Fibroblast of the aortic adventitia (primary cell): Measurements from ENCODE around the gene MLH1. TPM values are rescaled to one million over a fixed set of nuclear protein-coding genes. Genes with fewer than 3 reads are reported as not detected.

Experiments used
- DNase-seq: peaks from one replicate; pipeline ENCODE4 v3.0.0-alpha.2; 2010; ENCODE audit warnings: low read depth
- H3K4me3 ChIP-seq: 2 replicates; pipeline ENCODE4 v1.5.1; 2011; ENCODE audit warnings: low read depth, mild to moderate bottlenecking, control low read depth, low read length, moderate library complexity
- small RNA-seq: library from RNA; depleted of rRNA; stranded (forward); fragments of <200 nt; gene quantifications from one replicate; pipeline ENCODE3, GENCODE V24; 2012
- total RNA-seq: library from RNA; depleted of rRNA; stranded (reverse); fragments of >200 nt; gene quantifications from 2 replicates; pipeline ENCODE4 v1.2.3, GENCODE V29; 2012; ENCODE audit warnings: low replicate concordance
- TF ChIP-seq, protein P1 (sequence below): IDR thresholded peaks from 2 replicates; pipeline ENCODE4 v1.5.1; 2011; ENCODE audit warnings: mild to moderate bottlenecking, low read length, control low read depth, inconsistent platforms; ENCODE audit not compliant: insufficient read depth

Gene MLH1
- total RNA-seq, 1 donor = 56.5 TPM

DNA sequence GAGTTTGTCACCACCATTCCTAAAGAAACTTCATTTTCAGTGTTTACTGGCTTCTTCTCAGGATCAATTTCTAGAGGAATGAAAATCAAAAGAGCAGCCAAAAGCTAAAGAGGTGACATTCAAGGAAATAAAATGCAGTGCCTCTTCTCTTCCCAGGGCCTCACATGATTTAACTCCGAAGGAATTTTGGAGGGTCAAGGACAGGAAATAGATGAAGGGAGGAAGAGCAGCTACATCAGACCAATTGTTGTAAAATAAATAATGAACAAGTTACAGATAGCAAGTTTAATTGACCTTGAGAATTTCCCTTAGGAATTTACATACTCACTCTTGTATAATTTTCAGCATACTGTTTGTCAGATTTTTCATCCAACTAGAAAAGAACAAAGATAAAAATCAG is 103.0 kb downstream of the MLH1 start:
- DNase-seq = peak; percentile 77
- TF ChIP-seq, protein P1, sequence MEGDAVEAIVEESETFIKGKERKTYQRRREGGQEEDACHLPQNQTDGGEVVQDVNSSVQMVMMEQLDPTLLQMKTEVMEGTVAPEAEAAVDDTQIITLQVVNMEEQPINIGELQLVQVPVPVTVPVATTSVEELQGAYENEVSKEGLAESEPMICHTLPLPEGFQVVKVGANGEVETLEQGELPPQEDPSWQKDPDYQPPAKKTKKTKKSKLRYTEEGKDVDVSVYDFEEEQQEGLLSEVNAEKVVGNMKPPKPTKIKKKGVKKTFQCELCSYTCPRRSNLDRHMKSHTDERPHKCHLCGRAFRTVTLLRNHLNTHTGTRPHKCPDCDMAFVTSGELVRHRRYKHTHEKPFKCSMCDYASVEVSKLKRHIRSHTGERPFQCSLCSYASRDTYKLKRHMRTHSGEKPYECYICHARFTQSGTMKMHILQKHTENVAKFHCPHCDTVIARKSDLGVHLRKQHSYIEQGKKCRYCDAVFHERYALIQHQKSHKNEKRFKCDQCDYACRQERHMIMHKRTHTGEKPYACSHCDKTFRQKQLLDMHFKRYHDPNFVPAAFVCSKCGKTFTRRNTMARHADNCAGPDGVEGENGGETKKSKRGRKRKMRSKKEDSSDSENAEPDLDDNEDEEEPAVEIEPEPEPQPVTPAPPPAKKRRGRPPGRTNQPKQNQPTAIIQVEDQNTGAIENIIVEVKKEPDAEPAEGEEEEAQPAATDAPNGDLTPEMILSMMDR = no peak
- no peak overlapping the region for H3K4me3 ChIP-seq

DNA sequence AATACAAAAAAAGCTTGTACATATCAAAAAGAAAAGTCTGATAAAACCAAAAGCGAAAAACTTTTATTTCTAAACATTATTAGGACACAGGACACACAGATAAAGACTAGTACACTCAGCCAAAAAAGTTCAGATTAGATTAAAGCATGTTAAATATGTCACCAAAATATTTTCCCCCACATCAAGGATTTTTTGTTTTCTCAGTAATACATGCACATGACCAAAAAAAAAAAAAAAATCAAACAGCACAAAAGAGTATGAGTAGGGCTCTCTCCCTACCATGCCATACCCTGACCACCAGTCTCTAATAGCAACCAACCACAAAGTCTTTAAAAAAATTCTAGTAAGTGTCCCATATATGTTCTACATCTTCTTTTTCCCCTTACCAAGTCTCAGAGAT is 103.7 kb downstream of the MLH1 start:
- DNase-seq = peak; percentile 62
- H3K4me3 ChIP-seq = no peak overlapping the region
- TF ChIP-seq, protein P1 = no peak

DNA sequence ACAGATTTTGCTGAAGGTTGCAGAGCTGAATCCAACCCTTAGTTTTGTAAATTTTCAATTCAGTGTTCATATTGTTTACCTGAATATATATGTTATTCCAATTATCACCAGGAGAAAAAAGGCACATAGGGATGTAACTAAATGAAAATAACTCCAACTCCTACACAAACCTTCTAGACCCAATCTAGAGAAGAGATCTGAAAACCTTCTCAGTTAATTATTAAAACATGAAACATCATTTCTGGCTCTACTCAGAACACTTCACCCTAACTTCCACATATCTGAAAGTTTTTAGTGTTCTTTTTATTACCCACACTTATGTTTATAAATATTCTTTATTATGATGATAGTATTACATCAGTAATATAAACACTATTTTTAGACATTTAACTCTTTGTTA is 104.5 kb downstream of the MLH1 start:
- H3K4me3 ChIP-seq = no peak overlapping the region
- DNase-seq = no peak
- TF ChIP-seq, protein P1 = no peak

DNA sequence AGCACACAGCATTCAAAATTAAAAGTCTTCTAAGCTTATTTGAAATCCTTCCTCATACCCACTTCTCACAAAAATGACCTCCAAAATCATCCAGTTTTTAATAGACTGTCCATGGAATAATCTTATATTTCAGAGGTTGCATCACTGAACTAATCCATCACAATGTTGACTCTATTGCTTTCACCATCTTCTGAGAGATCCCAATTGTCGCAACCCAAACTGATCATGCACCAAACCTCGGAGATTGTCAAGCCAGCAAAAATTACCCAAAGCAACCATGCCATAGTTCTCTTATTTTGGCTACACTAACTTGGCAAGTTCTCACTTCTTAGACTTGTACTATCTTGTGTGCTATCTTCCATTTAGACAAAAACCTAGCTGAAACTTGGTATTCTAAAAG is 105.6 kb downstream of the MLH1 start:
- no peak for DNase-seq
- TF ChIP-seq, protein P1 = no peak
- no peak overlapping the region for H3K4me3 ChIP-seq

DNA sequence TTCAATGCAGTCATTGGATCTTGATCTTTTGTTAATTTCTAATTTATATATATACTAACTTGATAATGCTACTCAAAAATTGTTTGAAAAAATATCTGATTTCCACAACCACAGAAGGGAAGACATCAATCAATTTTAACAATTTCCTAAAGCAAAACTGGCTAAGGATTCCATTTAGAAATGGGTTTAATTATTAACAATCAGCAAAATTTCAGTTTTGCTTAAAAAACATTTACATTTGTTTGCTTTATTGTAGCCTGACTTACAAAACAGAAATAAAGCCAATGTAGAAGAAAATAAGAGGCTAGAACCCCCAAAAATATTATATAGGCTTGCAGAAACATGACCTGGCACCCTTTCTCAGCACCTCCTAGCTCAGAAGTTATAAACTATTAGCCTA is 106.2 kb downstream of the MLH1 start:
- no peak for DNase-seq
- TF ChIP-seq, protein P1 = no peak
- no peak overlapping the region for H3K4me3 ChIP-seq

DNA sequence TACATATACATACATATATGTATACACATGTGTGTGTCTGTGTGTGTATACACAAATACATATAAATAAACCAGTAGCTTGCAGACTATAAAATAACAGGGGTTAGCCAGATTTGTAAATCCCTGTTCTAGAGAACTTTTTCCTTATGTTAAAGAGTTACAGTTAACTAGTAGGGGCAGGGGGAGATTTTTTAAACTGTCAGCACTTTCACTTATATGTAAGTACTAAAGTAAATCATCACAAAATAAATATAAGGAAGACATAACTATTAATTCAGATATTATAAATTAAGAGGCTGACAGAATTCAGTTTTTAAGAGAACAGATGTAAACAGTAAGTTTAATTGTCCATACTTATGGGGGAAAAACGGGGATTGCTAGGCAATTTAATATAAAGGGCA is 107.1 kb downstream of the MLH1 start:
- H3K4me3 ChIP-seq = no peak overlapping the region
- TF ChIP-seq, protein P1 = no peak
- DNase-seq = no peak

Small RNA genes within 50 kb of the gene (small RNA-seq; reads per million reads assigned to genes)
- not detected for gene RF00019
- gene RNU6ATAC4P = not detected

Other genes with a start within 250 kb of the MLH1 start
- 0.25 TPM in 1 of 2 replicates, not detected in the other for gene DCLK3, start 229.0 kb upstream of the MLH1 start, total RNA-seq
- 32.9 and 123 TPM in 2 replicates for gene TRANK1, start 48.5 kb upstream of the MLH1 start, total RNA-seq
- gene EPM2AIP1, start 387 bp upstream of the MLH1 start, total RNA-seq = 26.5 and 45.6 TPM in 2 replicates
- gene LRRFIP2, start 181.1 kb downstream of the MLH1 start, total RNA-seq = 46.8 and 144 TPM in 2 replicates
- gene GOLGA4, start 249.8 kb downstream of the MLH1 start, total RNA-seq = 88.1 and 118 TPM in 2 replicates